GM23338 (cell line): Measurements from ENCODE around the gene SIRT2. TPM values are rescaled to one million over a fixed set of nuclear protein-coding genes. Genes with fewer than 3 reads are reported as not detected.

ENCODE experiments used
- ATAC-seq: fragments of 200-7000 bp; cut with Tn5 transposase; 3 replicates; pipeline ENCODE4 v1.9.1; 2020
- DNase-seq: peaks from one replicate; pipeline ENCODE4 v3.0.0-alpha.2; 2015; ENCODE audit warnings: low spot score
- H2AFZ ChIP-seq: fragments of 200-600 bp; sonication (generic); 2 replicates; pipeline ENCODE4 v1.8.0; 2016; ENCODE audit warnings: antibody characterized with exemption, mild to moderate bottlenecking, moderate library complexity
- H3F3A ChIP-seq: fragments of 200-600 bp; sonication (generic); replicated peaks from 2 replicates; pipeline ENCODE4 v1.8.0; 2017; ENCODE audit warnings: antibody characterized with exemption, mixed run types, low read depth
- H3K27ac ChIP-seq: fragments of 200-600 bp; sonication (generic); 2 replicates; pipeline ENCODE4 v1.6.1; 2016; ENCODE audit warnings: low read depth
- H3K27me3 ChIP-seq: fragments of 200-600 bp; sonication (generic); 2 replicates; pipeline ENCODE4 v1.8.0; 2016; ENCODE audit warnings: mild to moderate bottlenecking, mixed run types, moderate library complexity; ENCODE audit not compliant: insufficient read depth
- H3K36me3 ChIP-seq: fragments of 200-600 bp; sonication (generic); 2 replicates; pipeline ENCODE4 v1.8.0; 2016; ENCODE audit warnings: mild to moderate bottlenecking; ENCODE audit not compliant: insufficient read depth
- H3K4me1 ChIP-seq: fragments of 200-600 bp; sonication (generic); 2 replicates; pipeline ENCODE4 v1.8.0; 2016; ENCODE audit warnings: mild to moderate bottlenecking, moderate library complexity; ENCODE audit not compliant: insufficient read depth
- H3K4me2 ChIP-seq: fragments of 200-600 bp; sonication (generic); 2 replicates; pipeline ENCODE4 v1.7.1; 2017; ENCODE audit warnings: mixed run types
- H3K4me3 ChIP-seq: fragments of 200-600 bp; sonication (generic); 2 replicates; pipeline ENCODE4 v1.6.1; 2016; ENCODE audit warnings: mixed run types
- H3K79me2 ChIP-seq: fragments of 200-600 bp; sonication (generic); replicated peaks from 2 replicates; pipeline ENCODE4 v1.8.0; 2017; ENCODE audit warnings: mild to moderate bottlenecking; ENCODE audit not compliant: insufficient read depth
- H3K9me2 ChIP-seq: fragments of 200-600 bp; sonication (generic); 2 replicates; pipeline ENCODE4 v1.8.0; 2017; ENCODE audit not compliant: insufficient read depth
- H4K20me1 ChIP-seq: fragments of 200-600 bp; sonication (generic); replicated peaks from 2 replicates; pipeline ENCODE4 v1.8.0; 2017; ENCODE audit warnings: mild to moderate bottlenecking; ENCODE audit not compliant: insufficient read depth
- H3K27ac Mint-ChIP-seq: 2 replicates; pipeline ENCODE4 v1.8.0; 2020; ENCODE audit warnings: inconsistent platforms, mild to moderate bottlenecking, moderate library complexity, mixed read lengths
- H3K27me3 Mint-ChIP-seq: 3 replicates; pipeline ENCODE4 v1.8.0; 2022; ENCODE audit warnings: low read depth, mild to moderate bottlenecking, moderate library complexity, mixed read lengths, inconsistent platforms; ENCODE audit not compliant: insufficient read depth, poor library complexity
- H3K36me3 Mint-ChIP-seq: 3 replicates; pipeline ENCODE4 v1.8.0; 2021; ENCODE audit warnings: low read depth, mild to moderate bottlenecking, inconsistent platforms, moderate library complexity, mixed read lengths
- H3K4me1 Mint-ChIP-seq: 3 replicates; pipeline ENCODE4 v1.8.0; 2020; ENCODE audit warnings: mild to moderate bottlenecking, inconsistent platforms, mixed read lengths
- H3K4me3 Mint-ChIP-seq: 3 replicates; pipeline ENCODE4 v1.8.0; 2021; ENCODE audit warnings: moderate library complexity, mild to moderate bottlenecking, inconsistent platforms, mixed read lengths
- H3K9me3 Mint-ChIP-seq: 3 replicates; pipeline ENCODE4 v1.8.0; 2020; ENCODE audit warnings: moderate library complexity, mild to moderate bottlenecking, inconsistent platforms, mixed read lengths
- CREB1 ChIP-seq: fragments of 250-450 bp; sonication (Bioruptor Pico); IDR thresholded peaks from 2 replicates; pipeline ENCODE4 v1.5.0; 2020; ENCODE audit warnings: low read depth, mild to moderate bottlenecking, moderate library complexity
- EZH2 ChIP-seq: fragments of 200-600 bp; sonication (generic); IDR thresholded peaks from one replicate; pipeline ENCODE4 v1.8.0; 2017; ENCODE audit warnings: antibody characterized with exemption, mild to moderate bottlenecking, low read depth; ENCODE audit not compliant: unreplicated experiment
- EZH2phosphoT487 ChIP-seq: fragments of 200-600 bp; sonication (generic); IDR thresholded peaks from one replicate; pipeline ENCODE4 v1.8.1; 2018; ENCODE audit warnings: antibody characterized with exemption; ENCODE audit not compliant: unreplicated experiment
- JUNB ChIP-seq: IDR thresholded peaks from one replicate; pipeline ENCODE4 v1.6.1; 2016; ENCODE audit warnings: antibody characterized with exemption; ENCODE audit not compliant: unreplicated experiment
- NANOG ChIP-seq: IDR thresholded peaks from 2 replicates; pipeline ENCODE4 v1.6.1; 2016; ENCODE audit warnings: antibody characterized with exemption, borderline replicate concordance
- POLR2AphosphoS5 ChIP-seq: IDR thresholded peaks from 2 replicates; pipeline ENCODE4 v1.6.1; 2016; ENCODE audit warnings: antibody characterized with exemption, low read depth
- STAT1 ChIP-seq: IDR thresholded peaks from one replicate; pipeline ENCODE4 v1.6.1; 2016; ENCODE audit warnings: antibody characterized with exemption; ENCODE audit not compliant: unreplicated experiment
- ZNF114 ChIP-seq: fragments of 250-450 bp; sonication (Bioruptor Pico); IDR thresholded peaks from 2 replicates; pipeline ENCODE4 v1.5.0; 2020; ENCODE audit warnings: mild to moderate bottlenecking, moderate library complexity
- ZNF331 ChIP-seq: fragments of 250-450 bp; sonication (Bioruptor Pico); IDR thresholded peaks from 2 replicates; pipeline ENCODE4 v1.5.0; 2020; ENCODE audit warnings: low read depth, mild to moderate bottlenecking, moderate library complexity
- polyA plus RNA-seq: library from polyadenylated mRNA; unstranded; fragments of >200 nt; fragmentation: Nextera tagmentation; extraction: Ambion mirVana; gene quantifications from 2 replicates; pipeline ENCODE4 v1.2.1, GENCODE V29; 2016
- total RNA-seq: library from RNA; depleted of rRNA; stranded (reverse); fragments of >200 nt; shearing (Covaris generic); gene quantifications from 2 replicates; pipeline ENCODE4 v1.2.3, GENCODE V29; 2014
- TF ChIP-seq, protein P1 (sequence below): IDR thresholded peaks from 2 replicates; pipeline ENCODE4 v1.6.1; 2016; ENCODE audit warnings: antibody characterized with exemption
- TF ChIP-seq, protein P2 (sequence below): IDR thresholded peaks from one replicate; pipeline ENCODE4 v1.6.1; 2018; ENCODE audit warnings: antibody characterized with exemption; ENCODE audit not compliant: unreplicated experiment
- TF ChIP-seq, protein P3 (sequence below): fragments of 250-450 bp; sonication (Bioruptor Pico); IDR thresholded peaks from 2 replicates; pipeline ENCODE4 v1.5.0; 2020; ENCODE audit warnings: mild to moderate bottlenecking, moderate library complexity
- TF ChIP-seq, protein P4 (sequence below), 2 experiments: fragments of 200-600 bp in 1 of 2; sonication (generic) in 1 of 2; conservative IDR thresholded peaks; 2 replicates each; pipeline versions ENCODE4 v1.5.1 to v1.6.1; 2016 to 2017; ENCODE audit warnings: antibody characterized with exemption in 2 of 2, low read depth in 2 of 2, mild to moderate bottlenecking in 2 of 2, moderate library complexity in 1 of 2

Gene SIRT2
- total and polyA plus RNA-seq, 2 experiments from 2014 or later, result 2.7 to 8.4 TPM

DNA sequence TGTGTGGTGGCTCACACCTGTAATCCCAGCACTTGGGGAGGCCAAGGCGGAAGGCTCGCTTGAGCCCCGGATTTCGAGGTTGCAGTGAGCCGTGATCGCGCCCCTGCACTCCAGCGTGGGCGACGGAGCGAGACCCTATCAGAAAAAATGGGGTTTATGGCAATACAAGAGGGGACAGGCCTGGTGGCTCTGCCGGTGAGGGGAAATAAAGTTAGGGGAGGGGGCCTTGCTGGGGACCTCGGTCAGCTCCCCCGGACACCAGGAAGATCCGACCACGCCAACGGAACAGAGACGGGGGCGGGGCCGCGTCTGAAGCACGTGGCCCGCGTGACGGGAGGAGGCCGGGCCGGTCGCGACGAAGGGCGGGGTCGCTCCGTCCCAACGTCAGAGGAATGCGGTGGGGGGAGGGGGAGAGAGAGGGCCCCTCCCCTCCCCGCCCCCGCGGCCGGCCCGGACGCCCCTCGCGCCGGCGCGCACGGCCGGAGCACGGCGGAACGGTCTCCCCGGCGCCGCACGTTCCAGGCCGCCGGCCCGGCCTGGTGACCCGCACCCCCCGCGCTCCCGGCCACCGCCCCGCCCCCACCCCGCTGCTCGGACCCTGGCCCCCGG lies 47.7 kb downstream of the SIRT2 start:
- H3K27me3 ChIP-seq, result no peaks in the 10 kb centered on the region
- peak; percentile 9 for ATAC-seq
- H3K4me3 Mint-ChIP-seq, result peak overlapping the region; percentile 92
- H4K20me1 ChIP-seq, result peaks cover 19% of the 10 kb centered on the region
- peaks cover 11% of the 10 kb centered on the region; the same call in 1 of the 2 replicates for H3K4me1 ChIP-seq
- peak overlapping the region; percentile 93 for H3K27ac ChIP-seq
- peak overlapping the region; percentile 89; the same call in 1 of the 2 replicates for H2AFZ ChIP-seq
- peaks cover 13% of the 10 kb centered on the region for H3K36me3 ChIP-seq
- peaks cover 23% of the 10 kb centered on the region for H3K4me1 Mint-ChIP-seq
- TF ChIP-seq STAT1 (no peak), JUNB (no peak), NANOG (no peak), ZNF114 (CRISPR knock-in tag) (no peak), EZH2 (no peak), CREB1 (CRISPR knock-in tag) (peak; percentile 94), POLR2AphosphoS5 (peak; percentile 57), ZNF331 (CRISPR knock-in tag) (no peak), EZH2phosphoT487 (no peak)
- TF ChIP-seq, protein P1, sequence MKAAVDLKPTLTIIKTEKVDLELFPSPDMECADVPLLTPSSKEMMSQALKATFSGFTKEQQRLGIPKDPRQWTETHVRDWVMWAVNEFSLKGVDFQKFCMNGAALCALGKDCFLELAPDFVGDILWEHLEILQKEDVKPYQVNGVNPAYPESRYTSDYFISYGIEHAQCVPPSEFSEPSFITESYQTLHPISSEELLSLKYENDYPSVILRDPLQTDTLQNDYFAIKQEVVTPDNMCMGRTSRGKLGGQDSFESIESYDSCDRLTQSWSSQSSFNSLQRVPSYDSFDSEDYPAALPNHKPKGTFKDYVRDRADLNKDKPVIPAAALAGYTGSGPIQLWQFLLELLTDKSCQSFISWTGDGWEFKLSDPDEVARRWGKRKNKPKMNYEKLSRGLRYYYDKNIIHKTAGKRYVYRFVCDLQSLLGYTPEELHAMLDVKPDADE, result no peak
- TF ChIP-seq, protein P2, sequence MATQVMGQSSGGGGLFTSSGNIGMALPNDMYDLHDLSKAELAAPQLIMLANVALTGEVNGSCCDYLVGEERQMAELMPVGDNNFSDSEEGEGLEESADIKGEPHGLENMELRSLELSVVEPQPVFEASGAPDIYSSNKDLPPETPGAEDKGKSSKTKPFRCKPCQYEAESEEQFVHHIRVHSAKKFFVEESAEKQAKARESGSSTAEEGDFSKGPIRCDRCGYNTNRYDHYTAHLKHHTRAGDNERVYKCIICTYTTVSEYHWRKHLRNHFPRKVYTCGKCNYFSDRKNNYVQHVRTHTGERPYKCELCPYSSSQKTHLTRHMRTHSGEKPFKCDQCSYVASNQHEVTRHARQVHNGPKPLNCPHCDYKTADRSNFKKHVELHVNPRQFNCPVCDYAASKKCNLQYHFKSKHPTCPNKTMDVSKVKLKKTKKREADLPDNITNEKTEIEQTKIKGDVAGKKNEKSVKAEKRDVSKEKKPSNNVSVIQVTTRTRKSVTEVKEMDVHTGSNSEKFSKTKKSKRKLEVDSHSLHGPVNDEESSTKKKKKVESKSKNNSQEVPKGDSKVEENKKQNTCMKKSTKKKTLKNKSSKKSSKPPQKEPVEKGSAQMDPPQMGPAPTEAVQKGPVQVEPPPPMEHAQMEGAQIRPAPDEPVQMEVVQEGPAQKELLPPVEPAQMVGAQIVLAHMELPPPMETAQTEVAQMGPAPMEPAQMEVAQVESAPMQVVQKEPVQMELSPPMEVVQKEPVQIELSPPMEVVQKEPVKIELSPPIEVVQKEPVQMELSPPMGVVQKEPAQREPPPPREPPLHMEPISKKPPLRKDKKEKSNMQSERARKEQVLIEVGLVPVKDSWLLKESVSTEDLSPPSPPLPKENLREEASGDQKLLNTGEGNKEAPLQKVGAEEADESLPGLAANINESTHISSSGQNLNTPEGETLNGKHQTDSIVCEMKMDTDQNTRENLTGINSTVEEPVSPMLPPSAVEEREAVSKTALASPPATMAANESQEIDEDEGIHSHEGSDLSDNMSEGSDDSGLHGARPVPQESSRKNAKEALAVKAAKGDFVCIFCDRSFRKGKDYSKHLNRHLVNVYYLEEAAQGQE, result peak; percentile 38
- TF ChIP-seq, protein P3, sequence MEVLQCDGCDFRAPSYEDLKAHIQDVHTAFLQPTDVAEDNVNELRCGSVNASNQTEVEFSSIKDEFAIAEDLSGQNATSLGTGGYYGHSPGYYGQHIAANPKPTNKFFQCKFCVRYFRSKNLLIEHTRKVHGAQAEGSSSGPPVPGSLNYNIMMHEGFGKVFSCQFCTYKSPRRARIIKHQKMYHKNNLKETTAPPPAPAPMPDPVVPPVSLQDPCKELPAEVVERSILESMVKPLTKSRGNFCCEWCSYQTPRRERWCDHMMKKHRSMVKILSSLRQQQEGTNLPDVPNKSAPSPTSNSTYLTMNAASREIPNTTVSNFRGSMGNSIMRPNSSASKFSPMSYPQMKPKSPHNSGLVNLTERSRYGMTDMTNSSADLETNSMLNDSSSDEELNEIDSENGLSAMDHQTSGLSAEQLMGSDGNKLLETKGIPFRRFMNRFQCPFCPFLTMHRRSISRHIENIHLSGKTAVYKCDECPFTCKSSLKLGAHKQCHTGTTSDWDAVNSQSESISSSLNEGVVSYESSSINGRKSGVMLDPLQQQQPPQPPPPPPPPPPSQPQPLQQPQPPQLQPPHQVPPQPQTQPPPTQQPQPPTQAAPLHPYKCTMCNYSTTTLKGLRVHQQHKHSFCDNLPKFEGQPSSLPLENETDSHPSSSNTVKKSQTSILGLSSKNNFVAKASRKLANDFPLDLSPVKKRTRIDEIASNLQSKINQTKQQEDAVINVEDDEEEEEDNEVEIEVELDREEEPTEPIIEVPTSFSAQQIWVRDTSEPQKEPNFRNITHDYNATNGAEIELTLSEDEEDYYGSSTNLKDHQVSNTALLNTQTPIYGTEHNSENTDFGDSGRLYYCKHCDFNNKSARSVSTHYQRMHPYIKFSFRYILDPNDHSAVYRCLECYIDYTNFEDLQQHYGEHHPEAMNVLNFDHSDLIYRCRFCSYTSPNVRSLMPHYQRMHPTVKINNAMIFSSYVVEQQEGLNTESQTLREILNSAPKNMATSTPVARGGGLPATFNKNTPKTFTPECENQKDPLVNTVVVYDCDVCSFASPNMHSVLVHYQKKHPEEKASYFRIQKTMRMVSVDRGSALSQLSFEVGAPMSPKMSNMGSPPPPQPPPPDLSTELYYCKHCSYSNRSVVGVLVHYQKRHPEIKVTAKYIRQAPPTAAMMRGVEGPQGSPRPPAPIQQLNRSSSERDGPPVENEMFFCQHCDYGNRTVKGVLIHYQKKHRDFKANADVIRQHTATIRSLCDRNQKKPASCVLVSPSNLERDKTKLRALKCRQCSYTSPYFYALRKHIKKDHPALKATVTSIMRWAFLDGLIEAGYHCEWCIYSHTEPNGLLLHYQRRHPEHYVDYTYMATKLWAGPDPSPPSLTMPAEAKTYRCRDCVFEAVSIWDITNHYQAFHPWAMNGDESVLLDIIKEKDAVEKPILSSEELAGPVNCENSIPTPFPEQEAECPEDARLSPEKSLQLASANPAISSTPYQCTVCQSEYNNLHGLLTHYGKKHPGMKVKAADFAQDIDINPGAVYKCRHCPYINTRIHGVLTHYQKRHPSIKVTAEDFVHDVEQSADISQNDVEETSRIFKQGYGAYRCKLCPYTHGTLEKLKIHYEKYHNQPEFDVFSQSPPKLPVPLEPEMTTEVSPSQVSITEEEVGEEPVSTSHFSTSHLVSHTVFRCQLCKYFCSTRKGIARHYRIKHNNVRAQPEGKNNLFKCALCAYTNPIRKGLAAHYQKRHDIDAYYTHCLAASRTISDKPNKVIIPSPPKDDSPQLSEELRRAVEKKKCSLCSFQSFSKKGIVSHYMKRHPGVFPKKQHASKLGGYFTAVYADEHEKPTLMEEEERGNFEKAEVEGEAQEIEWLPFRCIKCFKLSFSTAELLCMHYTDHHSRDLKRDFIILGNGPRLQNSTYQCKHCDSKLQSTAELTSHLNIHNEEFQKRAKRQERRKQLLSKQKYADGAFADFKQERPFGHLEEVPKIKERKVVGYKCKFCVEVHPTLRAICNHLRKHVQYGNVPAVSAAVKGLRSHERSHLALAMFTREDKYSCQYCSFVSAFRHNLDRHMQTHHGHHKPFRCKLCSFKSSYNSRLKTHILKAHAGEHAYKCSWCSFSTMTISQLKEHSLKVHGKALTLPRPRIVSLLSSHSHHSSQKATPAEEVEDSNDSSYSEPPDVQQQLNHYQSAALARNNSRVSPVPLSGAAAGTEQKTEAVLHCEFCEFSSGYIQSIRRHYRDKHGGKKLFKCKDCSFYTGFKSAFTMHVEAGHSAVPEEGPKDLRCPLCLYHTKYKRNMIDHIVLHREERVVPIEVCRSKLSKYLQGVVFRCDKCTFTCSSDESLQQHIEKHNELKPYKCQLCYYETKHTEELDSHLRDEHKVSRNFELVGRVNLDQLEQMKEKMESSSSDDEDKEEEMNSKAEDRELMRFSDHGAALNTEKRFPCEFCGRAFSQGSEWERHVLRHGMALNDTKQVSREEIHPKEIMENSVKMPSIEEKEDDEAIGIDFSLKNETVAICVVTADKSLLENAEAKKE, result no peak
- TF ChIP-seq, protein P4, sequence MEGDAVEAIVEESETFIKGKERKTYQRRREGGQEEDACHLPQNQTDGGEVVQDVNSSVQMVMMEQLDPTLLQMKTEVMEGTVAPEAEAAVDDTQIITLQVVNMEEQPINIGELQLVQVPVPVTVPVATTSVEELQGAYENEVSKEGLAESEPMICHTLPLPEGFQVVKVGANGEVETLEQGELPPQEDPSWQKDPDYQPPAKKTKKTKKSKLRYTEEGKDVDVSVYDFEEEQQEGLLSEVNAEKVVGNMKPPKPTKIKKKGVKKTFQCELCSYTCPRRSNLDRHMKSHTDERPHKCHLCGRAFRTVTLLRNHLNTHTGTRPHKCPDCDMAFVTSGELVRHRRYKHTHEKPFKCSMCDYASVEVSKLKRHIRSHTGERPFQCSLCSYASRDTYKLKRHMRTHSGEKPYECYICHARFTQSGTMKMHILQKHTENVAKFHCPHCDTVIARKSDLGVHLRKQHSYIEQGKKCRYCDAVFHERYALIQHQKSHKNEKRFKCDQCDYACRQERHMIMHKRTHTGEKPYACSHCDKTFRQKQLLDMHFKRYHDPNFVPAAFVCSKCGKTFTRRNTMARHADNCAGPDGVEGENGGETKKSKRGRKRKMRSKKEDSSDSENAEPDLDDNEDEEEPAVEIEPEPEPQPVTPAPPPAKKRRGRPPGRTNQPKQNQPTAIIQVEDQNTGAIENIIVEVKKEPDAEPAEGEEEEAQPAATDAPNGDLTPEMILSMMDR (conservative IDR thresholded peaks at IDR 0.05; ENCODE audit: low read depth in 2 of 2), result no peak
- H3K4me2 ChIP-seq, result peak overlapping the region; percentile 73
- DNase-seq, result peak; percentile 97
- peak overlapping the region; percentile 54 for H3K4me3 ChIP-seq
- peak overlapping the region; percentile 98 for H3K27ac Mint-ChIP-seq
- H3K36me3 Mint-ChIP-seq, result peaks cover 35% of the 10 kb centered on the region
- H3K9me2 ChIP-seq, result no peaks in the 10 kb centered on the region
- peaks cover 29% of the 10 kb centered on the region for H3F3A ChIP-seq
- H3K9me3 Mint-ChIP-seq, result peaks cover 17% of the 10 kb centered on the region
- peaks cover 33% of the 10 kb centered on the region for H3K27me3 Mint-ChIP-seq
- H3K79me2 ChIP-seq, result peaks cover 26% of the 10 kb centered on the region
